K562 (cell line): ENCODE measurements around the gene ZNF362. TPM values are rescaled to one million over a fixed set of nuclear protein-coding genes. Genes with fewer than 3 reads are reported as not detected.

Experiments
- CREM ChIP-seq: IDR thresholded peaks from 2 replicates; pipeline ENCODE4 v1.6.1; 2014; ENCODE audit warnings: antibody characterized with exemption, low read depth
- DNMT1 ChIP-seq: fragments of 450-650 bp; IDR thresholded peaks from 2 replicates; pipeline ENCODE4 v1.6.1; 2016; ENCODE audit warnings: antibody characterized with exemption, mild to moderate bottlenecking
- FOXK1 ChIP-seq: sonication (generic); formaldehyde crosslinking; IDR thresholded peaks from 2 replicates; pipeline ENCODE4 v1.8.0; 2022; ENCODE audit warnings: missing genetic modification reagents, mild to moderate bottlenecking, borderline replicate concordance
- HCFC1 ChIP-seq: IDR thresholded peaks from 2 replicates; pipeline ENCODE4 v1.6.1; 2012; ENCODE audit warnings: low read depth, low read length, improper control_type of control experiment
- HDAC3 ChIP-seq: fragments of 450-650 bp; IDR thresholded peaks from 2 replicates; pipeline ENCODE4 v1.6.1; 2018; ENCODE audit warnings: borderline replicate concordance, mild to moderate bottlenecking, moderate library complexity; ENCODE audit not compliant: partially characterized antibody
- HNRNPL ChIP-seq: fragments of 200-400 bp; formaldehyde crosslinking; IDR thresholded peaks from 2 replicates; pipeline ENCODE4 v1.6.1; 2017; ENCODE audit warnings: low read depth, mild to moderate bottlenecking, low read length
- KHSRP ChIP-seq: fragments of 450-650 bp; IDR thresholded peaks from 2 replicates; pipeline ENCODE4 v1.6.1; 2017
- KLF13 ChIP-seq: fragments of 450-650 bp; IDR thresholded peaks from 2 replicates; pipeline ENCODE4 v1.6.1; 2016; ENCODE audit warnings: missing genetic modification characterization, low read depth, mild to moderate bottlenecking, missing compliant biosample characterization, moderate library complexity, borderline replicate concordance
- NBN ChIP-seq: fragments of 450-650 bp; IDR thresholded peaks from 2 replicates; pipeline ENCODE4 v1.6.1; 2016; ENCODE audit warnings: low read depth, mild to moderate bottlenecking
- NCOR1 ChIP-seq: fragments of 450-650 bp; IDR thresholded peaks from 2 replicates; pipeline ENCODE4 v1.6.1; 2016; ENCODE audit warnings: mild to moderate bottlenecking, moderate library complexity
- NFE2 ChIP-seq: IDR thresholded peaks from 2 replicates; pipeline ENCODE4 v1.6.1; 2014; ENCODE audit warnings: antibody characterized with exemption, low read depth
- RBFOX2 ChIP-seq: fragments of 200-400 bp; formaldehyde crosslinking; IDR thresholded peaks from 2 replicates; pipeline ENCODE4 v1.6.1; 2017; ENCODE audit warnings: low read depth, mild to moderate bottlenecking, low read length, moderate library complexity
- TEAD1 ChIP-seq, 2 experiments: fragments of 450-650 bp in 1 of 2; sonication (generic) in 1 of 2; formaldehyde crosslinking; IDR thresholded peaks; 2 replicates each; pipeline versions ENCODE4 v1.4.0 to v1.8.0; 2020 to 2022; ENCODE audit warnings: mild to moderate bottlenecking in 2 of 2, missing genetic modification reagents in 1 of 2
- ZNF696 ChIP-seq: fragments of 250-450 bp; sonication (Bioruptor Pico); conservative IDR thresholded peaks from 2 replicates; pipeline ENCODE4 v1.4.0; 2020; ENCODE audit warnings: mild to moderate bottlenecking, moderate library complexity
- polyA plus RNA-seq, 8 experiments: library from polyadenylated mRNA; depleted of rRNA in 4 of 8; stranded (reverse) in 5 of 8; unstranded in 3 of 8; fragments of >200 nt; fragmentation: Nextera tagmentation in 2 of 8; fragmentation: Illumina TruSeq in 1 of 8; extraction: Ambion mirVana in 2 of 8; extraction: Trizol in 1 of 8; gene quantifications; 2 replicates each; pipeline versions ENCODE4 v1.2.1 to v1.2.3, GENCODE V29; 2011 to 2014; ENCODE audit warnings: inconsistent platforms in 1 of 8, missing spikeins in 1 of 8
- total RNA-seq, 7 experiments: library from RNA; depleted of rRNA in 6 of 7; stranded (reverse); fragments of >200 nt in 6 of 7; fragmentation: Illumina TruSeq in 2 of 7; extraction: Trizol in 2 of 7; gene quantifications; 2 replicates each; pipeline versions ENCODE4 v1.2.1 to v1.2.3, GENCODE V29; 2011 to 2021; ENCODE audit warnings: low replicate concordance in 1 of 7
- TF ChIP-seq, protein P1 (sequence below): fragments of 250-450 bp; sonication (Bioruptor Pico); IDR thresholded peaks from 2 replicates; pipeline ENCODE4 v1.6.1; 2021; ENCODE audit warnings: mild to moderate bottlenecking
- TF ChIP-seq, protein P2 (sequence below): fragments of 250-450 bp; sonication (Bioruptor Pico); IDR thresholded peaks from 2 replicates; pipeline ENCODE4 v1.4.0; 2020; ENCODE audit warnings: mild to moderate bottlenecking, moderate library complexity, borderline replicate concordance
- TF ChIP-seq, protein P3 (sequence below): IDR thresholded peaks from 2 replicates; pipeline ENCODE4 v1.6.1; 2012; ENCODE audit warnings: low read depth, low read length, improper control_type of control experiment, borderline replicate concordance
- TF ChIP-seq, protein P4 (sequence below), 2 experiments: fragments of 450-650 bp; IDR thresholded peaks; 2 replicates each; pipeline ENCODE4 v1.6.1; 2016
- TF ChIP-seq, protein P5 (sequence below): sonication (generic); formaldehyde crosslinking; IDR thresholded peaks from 2 replicates; pipeline ENCODE4 v1.8.0; 2022; ENCODE audit warnings: mild to moderate bottlenecking, missing genetic modification reagents
- TF ChIP-seq, protein P6 (sequence below): IDR thresholded peaks from 3 replicates; pipeline ENCODE4 v1.6.1; 2011; ENCODE audit warnings: borderline replicate concordance, mild to moderate bottlenecking; ENCODE audit not compliant: insufficient read length, insufficient read depth

The ZNF362 gene
- total and polyA plus RNA-seq, 9 of the 15 experiments (the other 6 are each of a cell fraction or from before 2014, with no cell fraction given): 0.01 to 1.1 (median 0.35) TPM; not detected in 1

DNA sequence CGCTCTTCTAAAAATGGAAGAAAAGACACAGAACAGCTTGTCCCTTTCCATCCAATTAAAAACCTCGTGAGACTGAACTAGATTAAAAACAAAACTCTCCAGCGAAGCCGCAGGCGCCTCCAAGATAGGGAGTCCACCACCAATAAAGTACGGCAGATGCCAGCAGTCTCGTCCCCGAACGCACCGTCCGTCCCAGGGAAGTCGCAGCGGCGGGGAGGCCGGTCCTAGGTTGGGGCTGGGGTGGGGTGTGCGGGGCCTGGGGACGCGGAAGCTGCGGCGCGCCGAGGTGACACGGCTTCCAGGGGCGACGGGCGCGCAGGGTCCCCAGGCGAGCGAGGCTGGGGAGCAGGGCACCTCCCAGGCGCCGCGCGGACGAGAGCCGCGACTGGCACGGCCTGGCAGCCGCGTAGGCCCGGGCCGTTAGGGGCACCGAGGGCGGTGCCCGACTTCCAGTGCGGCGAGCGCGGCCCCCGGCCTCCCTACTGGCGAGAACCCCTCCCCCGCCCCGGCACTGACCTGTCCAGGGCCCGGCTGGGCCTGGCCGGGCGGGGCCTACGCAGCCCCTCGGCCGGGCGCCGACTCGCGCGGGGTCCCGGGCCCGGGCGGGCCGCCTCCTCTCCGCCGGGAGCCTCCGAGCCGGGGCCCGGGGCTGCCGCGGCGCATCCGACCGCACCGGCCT, 92.9 kb downstream of the ZNF362 start (continued):
- TF ChIP-seq HNRNPL (peak; percentile 95), ZNF696 (CRISPR knock-in tag) (no peak), KLF13 (no peak), TEAD1 (CRISPR knock-in tag; IDR thresholded peaks at IDR 0.05) (no peak), RBFOX2 (no peak; the same call in 1 of the 2 replicates), NFE2 (no peak), HDAC3 (no peak), NBN (no peak), DNMT1 (no peak), KHSRP (no peak), NCOR1 (no peak), CREM (peak; percentile 79), HCFC1 (peak; percentile 43), FOXK1 (CRISPR knock-in tag) (no peak)
- TF ChIP-seq, protein P1, sequence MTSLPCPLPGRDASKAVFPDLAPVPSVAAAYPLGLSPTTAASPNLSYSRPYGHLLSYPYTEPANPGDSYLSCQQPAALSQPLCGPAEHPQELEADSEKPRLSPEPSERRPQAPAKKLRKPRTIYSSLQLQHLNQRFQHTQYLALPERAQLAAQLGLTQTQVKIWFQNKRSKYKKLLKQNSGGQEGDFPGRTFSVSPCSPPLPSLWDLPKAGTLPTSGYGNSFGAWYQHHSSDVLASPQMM: no peak
- TF ChIP-seq, protein P2, sequence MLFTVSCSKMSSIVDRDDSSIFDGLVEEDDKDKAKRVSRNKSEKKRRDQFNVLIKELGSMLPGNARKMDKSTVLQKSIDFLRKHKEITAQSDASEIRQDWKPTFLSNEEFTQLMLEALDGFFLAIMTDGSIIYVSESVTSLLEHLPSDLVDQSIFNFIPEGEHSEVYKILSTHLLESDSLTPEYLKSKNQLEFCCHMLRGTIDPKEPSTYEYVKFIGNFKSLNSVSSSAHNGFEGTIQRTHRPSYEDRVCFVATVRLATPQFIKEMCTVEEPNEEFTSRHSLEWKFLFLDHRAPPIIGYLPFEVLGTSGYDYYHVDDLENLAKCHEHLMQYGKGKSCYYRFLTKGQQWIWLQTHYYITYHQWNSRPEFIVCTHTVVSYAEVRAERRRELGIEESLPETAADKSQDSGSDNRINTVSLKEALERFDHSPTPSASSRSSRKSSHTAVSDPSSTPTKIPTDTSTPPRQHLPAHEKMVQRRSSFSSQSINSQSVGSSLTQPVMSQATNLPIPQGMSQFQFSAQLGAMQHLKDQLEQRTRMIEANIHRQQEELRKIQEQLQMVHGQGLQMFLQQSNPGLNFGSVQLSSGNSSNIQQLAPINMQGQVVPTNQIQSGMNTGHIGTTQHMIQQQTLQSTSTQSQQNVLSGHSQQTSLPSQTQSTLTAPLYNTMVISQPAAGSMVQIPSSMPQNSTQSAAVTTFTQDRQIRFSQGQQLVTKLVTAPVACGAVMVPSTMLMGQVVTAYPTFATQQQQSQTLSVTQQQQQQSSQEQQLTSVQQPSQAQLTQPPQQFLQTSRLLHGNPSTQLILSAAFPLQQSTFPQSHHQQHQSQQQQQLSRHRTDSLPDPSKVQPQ (CRISPR knock-in tag): no peak
- TF ChIP-seq, protein P3, sequence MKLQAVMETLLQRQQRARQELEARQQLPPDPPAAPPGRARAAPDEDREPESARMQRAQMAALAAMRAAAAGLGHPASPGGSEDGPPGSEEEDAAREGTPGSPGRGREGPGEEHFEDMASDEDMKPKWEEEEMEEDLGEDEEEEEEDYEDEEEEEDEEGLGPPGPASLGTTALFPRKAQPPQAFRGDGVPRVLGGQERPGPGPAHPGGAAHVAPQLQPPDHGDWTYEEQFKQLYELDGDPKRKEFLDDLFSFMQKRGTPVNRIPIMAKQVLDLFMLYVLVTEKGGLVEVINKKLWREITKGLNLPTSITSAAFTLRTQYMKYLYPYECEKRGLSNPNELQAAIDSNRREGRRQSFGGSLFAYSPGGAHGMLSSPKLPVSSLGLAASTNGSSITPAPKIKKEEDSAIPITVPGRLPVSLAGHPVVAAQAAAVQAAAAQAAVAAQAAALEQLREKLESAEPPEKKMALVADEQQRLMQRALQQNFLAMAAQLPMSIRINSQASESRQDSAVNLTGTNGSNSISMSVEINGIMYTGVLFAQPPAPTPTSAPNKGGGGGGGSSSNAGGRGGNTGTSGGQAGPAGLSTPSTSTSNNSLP: no peak
- TF ChIP-seq, protein P4, sequence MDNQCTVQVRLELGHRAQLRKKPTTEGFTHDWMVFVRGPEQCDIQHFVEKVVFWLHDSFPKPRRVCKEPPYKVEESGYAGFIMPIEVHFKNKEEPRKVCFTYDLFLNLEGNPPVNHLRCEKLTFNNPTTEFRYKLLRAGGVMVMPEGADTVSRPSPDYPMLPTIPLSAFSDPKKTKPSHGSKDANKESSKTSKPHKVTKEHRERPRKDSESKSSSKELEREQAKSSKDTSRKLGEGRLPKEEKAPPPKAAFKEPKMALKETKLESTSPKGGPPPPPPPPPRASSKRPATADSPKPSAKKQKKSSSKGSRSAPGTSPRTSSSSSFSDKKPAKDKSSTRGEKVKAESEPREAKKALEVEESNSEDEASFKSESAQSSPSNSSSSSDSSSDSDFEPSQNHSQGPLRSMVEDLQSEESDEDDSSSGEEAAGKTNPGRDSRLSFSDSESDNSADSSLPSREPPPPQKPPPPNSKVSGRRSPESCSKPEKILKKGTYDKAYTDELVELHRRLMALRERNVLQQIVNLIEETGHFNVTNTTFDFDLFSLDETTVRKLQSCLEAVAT (IDR thresholded peaks at IDR 0.05): 0 out of 4 replicates have a peak, but pooled peaks of 1 of the 2 experiments have one; percentile 12
- TF ChIP-seq, protein P5, sequence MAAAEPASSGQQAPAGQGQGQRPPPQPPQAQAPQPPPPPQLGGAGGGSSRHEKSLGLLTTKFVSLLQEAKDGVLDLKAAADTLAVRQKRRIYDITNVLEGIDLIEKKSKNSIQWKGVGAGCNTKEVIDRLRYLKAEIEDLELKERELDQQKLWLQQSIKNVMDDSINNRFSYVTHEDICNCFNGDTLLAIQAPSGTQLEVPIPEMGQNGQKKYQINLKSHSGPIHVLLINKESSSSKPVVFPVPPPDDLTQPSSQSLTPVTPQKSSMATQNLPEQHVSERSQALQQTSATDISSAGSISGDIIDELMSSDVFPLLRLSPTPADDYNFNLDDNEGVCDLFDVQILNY: no peak
- TF ChIP-seq, protein P6, sequence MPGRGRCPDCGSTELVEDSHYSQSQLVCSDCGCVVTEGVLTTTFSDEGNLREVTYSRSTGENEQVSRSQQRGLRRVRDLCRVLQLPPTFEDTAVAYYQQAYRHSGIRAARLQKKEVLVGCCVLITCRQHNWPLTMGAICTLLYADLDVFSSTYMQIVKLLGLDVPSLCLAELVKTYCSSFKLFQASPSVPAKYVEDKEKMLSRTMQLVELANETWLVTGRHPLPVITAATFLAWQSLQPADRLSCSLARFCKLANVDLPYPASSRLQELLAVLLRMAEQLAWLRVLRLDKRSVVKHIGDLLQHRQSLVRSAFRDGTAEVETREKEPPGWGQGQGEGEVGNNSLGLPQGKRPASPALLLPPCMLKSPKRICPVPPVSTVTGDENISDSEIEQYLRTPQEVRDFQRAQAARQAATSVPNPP: no peak
